GM18517 (cell line): ENCODE results near the gene FBXL16.

Experiments
- ATAC-seq: cut with Tn5 transposase; IDR thresholded peaks from one replicate; pipeline ENCODE4 v1.9.1; 2021; ENCODE audit warnings: mild to moderate bottlenecking, moderate library complexity; ENCODE audit not compliant: unreplicated experiment

The FBXL16 gene

DNA sequence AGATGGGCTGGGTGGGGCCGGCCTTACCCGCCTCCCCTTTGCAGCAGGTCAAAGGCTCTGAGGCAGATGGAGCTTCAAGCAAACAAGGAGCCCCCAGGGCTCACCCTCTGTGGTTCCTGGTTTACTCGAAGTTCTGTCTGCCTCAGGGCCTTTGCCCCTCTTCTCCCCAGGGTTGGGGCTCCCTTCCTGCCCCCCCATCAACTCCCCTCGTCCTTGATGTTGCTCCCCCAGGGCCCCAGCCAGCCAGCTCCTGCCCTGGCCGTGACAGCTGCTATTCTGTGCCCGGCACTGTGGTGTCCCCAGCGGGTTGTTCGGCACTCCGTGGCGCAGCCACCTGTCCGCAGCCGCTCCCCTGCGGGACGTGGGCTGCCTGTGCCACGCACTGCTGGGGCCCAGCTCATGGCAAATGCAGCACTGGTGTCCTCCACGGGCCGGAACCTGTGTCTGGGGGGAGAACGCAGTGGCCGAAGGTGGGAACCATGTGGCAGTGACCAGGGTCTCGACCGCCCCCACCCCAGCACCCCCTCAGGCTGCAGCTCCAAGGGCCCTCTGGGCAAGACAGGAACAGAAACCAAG is 5.0 kb upstream of the FBXL16 start:
- ATAC-seq: no peak

DNA sequence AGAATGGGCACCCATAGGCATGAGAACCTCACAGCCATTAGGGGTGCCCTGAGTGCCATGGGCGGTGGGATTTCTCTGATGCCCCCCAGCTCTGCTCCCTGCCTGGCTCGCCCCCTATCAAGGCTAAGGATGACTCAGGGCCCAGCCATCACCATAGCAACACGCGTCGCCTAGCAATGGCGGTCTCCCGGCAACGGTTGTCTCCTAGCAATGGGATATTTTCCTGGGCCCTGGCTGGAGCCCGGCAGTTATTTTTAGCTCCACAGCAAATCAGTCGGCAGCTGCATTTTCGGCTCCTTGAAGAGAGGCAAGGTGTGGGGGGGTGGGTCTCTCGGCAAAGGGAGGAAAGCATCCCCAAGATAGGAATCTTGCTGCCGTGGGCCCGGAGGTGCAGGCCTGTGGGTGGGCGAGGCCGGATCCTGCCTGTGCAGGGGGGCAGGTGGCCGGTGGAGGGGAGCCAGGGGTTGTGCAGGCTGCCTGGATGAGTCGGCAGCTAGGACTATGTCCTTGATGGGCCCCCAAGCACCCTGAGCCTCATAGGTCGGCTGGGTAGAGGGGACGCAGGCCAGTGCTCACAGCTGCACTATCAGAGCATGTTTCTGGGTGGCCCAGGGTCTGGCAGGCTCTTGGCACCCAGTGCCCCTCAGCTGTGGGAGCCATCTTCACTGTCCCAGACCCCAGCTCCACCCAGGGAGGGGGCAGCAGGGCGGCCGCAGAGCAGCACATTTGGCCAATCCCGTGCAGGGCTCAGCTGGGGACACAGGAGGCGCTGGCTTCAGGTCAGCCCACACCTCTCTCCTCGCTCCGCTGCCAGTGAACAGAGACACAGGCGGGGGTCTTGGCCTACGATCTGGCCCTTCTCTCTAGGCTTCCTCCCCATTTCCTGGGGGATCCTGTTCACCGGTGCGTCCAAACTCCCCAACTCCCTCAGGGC is 4.2 kb upstream of the FBXL16 start:
- ATAC-seq: no peak

DNA sequence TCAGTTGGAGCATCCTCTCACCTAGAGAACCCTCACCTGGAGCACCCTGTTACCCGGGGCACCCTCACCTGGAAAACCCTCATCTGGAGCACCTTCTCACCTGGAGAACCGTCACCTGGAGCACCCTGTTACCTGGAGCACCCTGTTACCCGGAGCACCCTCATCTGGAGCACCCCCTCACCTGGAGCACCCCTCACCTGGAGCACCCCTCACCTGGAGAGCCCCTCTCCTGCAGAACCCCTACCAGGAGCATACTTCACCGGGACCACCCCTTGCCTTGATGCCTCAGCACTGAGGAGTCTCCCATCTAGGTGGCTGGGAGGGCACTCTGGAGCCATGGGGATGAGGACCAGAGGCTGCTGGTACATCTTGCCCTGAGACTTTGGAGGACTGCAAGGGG is 3.4 kb upstream of the FBXL16 start:
- ATAC-seq: no peak

DNA sequence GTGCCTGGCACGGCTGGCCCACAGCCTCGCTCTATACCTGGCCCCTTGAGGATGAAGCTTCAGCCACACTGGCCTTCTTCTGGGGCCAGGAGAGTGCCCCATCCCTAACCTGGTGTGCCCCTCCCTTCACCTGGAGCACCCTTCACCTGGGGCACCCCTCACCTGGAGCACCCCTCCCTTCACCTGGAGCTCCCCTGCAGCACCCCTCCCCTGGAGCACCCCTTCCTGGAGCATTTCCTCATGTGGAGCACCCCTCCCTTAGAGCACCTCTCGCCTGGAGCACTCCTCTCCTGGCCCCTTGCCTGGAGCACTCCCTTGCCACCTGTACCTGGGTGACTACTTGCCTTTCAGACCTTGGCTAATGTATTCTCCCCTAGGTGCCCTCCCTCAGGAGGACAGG is 2.4 kb upstream of the FBXL16 start:
- no peak for ATAC-seq

DNA sequence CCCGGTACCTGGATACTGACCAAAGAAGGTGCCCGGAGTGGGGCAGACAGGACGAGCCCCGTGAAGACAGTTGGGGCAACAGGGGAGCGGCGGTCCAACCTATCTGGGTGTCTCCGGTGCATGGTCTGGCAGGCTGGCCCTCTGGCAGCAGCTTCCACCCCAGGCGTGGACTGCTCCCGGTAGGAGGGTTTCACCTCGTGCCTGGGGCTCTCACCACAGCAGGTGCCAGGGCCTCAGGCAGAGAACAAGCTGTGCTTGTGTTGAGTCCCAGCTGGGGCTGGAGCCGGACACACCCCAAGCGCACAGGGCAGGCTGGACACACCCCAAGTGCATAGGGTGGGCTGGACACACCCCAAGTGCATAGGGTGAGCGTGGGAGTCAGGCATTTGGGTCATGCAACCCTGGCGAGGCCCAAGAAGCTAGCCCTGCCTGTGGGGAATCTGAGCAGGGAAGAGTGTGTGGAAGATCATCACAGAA is 1.5 kb upstream of the FBXL16 start:
- ATAC-seq: no peak

DNA sequence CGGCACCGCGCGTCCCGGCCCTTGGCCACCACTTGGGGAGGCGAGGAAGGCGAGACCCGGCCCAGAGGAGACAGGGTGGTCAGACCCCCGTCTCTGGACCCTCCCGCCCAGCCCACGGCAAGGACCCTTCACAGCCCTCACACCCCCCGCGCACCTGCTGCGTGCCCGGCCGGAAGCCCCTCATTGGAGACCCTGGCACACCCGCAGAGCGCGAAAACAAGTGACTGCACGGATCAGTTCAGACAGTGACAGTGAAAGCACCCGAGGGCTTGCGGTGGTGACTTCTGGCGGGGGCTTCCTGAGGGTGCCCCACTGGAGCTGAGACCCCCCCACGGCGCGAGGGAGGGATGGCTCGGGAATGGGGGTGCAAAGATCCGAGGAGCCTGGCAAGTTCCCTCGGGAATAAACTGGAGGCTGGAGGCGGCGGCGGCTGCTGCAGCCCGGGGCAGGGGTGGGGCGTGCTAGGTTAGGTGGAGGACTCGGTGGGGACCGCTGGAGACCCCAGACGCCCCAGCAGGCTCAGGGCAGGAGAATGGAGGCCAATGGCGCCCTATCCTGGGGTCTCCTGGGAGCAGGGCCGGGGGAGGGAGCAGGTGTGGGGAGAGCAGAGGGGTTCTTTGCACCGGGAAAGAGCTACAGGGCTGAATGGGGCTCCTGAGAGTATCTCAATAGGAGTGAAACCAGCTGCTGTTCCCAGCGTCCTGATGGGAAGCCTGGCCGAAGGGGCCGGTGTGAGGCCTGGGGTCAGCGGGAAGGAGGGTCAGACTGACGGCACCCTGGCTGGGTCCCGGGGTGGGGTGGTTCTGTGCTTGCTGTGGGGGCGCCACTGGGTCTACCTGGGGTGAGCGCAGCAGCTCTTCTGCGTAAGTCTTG is 824 bp upstream of the FBXL16 start:
- ATAC-seq: no peak

DNA sequence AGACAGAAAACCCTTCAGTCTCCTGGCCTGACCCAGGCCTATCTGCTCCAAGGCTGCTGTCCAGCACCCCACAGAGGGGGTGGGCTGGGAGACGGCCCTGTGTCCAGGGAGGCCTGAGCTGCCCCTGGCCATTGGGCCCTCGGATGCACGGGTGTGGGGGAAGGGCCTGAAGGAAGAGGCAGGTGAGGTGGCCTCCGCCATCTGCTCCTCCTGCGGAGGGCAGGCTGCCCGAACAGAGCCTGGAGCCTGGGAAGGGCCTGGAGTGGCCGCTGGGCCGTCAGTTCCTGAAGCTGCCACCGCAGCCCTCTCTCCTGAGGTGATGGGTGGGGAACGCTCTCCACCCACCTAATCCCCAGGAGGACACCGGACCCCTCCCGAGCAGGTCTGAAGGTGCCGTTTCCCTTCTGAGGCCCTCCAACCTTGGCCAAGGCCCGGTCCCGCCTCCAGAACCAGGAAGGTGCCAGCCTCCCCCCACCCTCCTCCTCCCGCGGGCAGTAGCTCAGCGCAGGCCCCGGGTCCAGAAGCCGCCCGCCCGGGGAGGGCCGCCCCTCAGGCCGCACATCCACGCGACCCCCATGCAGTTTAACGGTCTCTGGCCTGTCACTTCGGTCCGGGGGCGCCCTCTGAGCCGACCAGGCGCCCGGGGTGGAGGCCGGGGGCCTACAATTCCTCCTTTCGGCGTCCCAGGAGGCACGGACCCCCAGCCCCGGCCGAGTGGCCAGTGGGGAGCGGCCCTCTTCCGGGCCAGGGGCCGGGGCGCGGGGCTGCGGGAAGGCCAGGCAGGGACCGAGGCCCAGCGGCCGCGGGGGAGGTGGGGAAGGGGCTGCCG is 835 bp downstream of the FBXL16 start:
- no peak for ATAC-seq

DNA sequence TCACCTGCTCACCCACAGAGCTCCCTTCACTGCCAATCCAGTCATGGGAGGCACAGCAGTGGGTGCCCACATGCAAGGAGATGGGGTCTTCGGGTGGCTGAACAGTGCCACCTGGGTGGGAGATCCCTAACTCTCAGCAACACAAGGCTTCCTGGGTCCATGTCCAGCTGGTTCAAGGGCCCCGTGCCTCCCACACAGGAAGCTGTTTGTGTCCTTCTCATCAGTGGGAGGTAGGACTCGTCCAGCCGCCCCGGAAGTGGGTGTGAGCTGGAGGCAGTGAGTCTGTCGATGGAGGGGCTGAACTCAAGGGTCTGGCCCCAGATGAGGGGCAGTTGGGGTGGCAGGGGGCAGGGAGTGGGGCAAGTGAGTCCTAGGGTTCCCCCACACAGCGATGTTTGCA is 1.6 kb downstream of the FBXL16 start:
- no peak for ATAC-seq

DNA sequence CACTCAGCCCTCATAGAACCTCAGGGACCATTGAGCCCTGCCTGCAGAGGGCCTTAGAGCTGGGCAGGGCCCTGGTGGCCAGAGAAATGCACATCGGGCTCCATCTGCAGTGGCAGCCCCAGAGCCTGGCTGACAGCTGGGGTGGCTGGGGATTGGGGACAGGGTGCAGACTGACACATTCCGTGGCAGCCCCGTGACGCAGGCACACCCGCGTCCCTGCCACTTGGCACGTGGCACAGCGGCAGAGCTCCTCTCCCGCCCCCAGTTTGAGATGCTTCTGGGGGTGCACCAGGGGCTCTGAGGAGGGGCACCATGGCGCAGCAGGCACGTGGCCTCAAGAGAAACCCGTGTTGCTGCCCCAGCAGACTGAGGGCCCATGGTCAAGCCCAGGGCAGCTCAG is 2.2 kb downstream of the FBXL16 start:
- ATAC-seq: no peak

DNA sequence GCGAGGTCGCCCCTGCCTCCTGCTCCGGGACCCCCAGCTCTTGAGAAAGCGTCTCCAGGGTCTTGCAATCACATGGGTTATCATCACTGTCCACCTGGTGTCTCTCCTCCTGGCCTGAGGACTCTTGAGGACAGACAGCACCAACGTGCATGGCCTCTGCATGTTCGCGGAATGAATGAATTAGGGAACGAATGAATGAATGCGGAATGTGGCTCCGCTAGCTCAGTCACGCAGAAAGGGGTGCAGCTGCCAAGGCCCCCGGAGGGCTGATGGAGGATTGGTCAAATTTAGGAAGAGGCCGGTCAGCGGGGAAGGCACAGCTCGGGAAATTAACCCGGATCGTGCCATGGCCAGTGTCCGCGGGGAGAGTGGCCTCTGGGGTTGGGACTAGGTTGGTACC is 3.3 kb downstream of the FBXL16 start:
- no peak for ATAC-seq

DNA sequence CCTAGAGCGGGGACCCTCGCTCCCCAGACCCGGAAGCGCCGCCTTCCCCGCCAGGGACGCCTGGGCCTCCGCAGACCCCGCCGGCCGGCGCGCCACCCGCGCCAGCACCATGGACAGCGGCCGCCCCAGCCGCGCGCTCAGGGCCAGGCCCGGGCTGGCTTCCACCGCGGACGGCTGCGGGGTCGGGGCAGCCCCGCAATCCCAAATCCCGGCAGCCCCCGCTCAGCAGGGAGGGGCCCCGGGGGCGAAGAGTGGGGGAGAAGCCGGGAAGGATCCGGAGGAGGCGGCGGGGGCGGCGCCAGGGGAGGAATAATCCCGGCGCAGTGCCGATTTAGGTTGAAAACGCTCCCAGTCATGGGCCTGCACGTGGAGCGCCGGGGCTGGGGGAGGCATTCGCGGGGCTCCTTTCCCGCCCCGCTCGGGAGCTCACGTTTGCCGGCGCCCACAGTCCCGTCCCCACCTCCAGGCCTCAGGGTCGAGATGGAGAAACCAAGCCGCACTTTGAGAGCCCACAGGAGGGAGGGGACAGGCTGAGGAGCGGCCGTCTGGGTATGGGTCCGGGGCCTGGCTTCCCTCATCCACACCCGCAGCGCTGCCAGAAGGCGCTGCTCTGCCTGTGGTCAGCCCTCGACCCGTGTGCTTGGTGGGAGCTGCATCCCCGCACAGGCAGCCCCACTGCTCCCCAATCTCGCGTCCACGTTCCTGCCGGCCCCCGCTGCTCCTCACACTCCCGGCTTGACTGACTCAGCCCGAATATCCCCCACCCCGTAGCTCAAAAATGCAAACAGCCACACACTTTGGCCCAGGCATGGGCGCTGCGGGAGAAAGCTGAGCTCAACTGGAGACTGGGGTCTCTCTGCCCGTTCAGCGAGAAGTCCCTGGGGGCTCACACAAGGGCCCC is 4.7 kb downstream of the FBXL16 start:
- no peak for ATAC-seq

DNA sequence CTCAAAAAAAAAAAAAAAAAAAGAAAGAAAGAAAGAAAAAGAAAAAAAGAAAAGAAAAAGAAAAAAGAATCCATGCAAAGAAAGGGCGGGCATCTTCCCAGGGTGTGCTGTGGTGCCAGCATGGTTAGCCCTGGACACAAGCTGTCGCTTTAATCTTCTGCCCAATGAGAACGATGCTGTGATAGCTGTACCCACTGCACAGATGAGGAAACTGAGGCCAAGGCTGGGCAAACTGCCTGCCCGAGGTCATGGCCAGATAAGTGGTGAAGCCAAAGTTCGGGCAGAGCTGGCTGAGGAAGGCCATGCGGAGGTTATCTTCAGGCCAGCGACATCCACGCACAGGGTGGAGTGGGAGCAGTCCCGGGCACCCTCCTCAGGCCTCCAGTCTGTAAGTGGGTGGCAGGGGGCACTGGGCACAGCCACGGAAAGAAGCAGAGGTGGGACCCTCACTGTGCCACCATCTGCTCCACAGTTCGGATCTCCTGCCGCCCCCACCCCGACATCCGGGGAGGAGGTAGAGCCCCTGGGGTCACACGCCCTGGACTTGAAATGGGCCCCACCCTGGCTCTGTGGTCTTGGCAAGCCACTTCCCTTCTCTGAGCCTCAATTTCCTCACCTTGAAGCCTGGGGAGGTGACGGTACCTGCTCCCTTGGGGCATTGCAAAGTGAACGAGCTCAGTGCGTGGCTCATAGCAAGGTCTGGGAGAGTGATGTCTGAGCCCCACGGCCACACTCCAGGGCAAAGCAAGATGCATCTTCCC is 6.5 kb downstream of the FBXL16 start:
- no peak for ATAC-seq

DNA sequence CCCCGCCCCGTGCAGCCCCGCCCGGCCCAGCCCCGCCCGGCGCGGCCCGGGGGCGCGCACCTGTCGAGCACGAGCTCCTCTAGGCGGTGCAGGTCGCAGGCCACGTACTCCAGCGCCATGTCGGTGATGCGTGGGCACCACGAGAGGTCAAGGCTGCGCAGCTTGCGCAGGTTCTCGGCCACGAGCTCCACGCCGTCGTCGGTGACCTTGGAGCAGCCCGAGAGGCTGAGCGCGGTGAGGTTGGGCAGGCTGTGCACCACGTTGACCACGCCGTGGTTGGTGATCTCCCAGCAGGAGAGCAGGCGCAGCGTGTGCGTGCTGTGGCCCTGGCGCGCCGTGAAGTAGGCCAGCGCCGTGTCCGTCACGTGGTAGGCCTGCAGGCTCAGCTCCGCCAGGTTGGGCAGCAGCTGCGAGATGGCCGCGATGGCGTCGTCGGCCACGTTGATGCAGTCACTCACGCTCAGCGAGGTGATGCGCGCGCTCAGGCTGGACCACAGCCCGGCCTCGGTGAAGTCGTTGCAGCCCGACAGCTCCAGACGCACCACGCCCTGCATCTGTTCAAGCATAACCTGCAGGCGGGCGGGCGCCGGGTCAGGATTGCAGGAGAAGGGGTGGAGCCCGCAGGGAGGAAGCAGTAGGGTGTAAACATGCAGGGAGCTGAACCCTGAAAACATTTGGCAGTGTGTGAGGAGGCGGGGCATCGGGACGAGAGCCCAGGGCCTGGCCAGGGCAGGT is 10.1 kb downstream of the FBXL16 start:
- no peak for ATAC-seq

DNA sequence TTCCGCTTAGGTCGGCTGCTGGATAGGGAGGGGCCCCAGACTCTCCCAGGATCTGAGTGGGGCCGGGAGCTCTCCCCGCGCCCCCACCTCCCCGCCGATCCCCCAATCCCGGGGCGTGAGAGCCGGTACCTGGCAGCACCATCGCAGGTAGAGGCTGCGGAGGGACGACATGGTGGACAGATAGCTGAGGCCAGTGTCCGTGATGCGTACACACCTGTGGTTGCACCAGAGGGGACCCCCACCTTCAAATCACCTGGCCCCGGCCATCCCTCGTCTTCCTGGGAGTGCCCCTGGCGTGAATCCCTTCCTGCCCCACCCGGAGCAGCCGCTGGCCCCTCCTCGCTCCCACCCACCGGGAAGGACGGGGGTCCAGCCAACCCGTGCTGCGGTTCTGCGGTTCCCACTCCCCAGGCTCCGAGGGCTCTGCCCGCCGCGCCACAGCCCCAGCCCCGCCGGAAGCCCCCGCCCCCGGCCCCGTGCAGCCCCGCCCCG is 10.7 kb downstream of the FBXL16 start:
- no peak for ATAC-seq

DNA sequence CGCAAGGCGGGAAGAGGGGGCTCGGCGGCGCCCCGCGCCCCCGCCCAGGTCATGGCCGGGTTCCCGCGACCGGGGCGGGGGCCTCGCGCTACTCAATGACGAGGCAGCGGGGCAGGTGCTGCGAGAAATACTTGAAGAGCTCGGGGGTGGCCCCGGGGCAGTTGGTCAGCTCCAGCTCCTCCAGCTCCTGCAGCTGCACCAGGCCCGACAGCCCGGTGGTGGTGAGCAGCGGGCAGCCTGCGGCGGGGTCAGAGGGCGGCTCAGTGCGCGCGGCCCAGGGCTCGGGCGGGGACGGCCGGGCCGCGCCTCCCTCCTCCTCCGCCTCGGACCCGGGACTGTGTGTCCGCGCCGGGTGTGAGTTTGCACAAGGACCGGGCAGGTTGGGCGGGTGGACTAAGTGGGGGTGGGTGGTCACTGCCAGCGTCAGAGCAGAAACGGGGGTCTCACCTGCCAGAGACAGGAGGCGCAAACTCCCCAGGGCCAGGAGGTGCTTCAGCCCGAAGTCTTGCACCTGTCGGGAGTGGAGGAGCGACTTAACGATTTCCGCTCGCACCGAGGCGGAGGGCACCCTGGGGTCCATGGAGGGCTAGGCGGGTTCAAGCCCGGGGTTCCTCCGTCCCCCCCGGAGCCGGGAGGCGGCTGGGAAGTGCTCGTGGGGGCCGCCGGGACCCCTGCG is 11.3 kb downstream of the FBXL16 start:
- ATAC-seq: no peak

DNA sequence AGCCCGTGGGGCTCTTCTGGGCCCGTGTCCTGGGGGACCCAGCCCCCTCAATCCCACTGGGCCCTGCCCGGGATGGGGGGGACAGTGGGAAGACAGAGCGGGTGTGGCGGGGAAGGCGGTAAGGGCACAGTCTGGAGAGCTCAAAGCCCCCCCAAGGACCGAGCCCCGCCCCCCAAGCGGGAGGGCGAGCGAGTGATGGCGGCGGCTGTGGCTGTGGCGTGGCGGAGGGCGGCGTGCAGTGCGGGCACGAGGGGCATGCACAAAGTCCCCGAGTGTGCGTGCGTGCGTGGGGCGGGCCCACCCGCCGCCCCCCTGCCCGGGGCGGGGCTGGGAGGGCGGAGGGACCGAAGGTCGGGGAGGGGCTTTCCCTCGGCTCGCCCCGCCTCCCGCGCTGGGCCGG is 11.8 kb downstream of the FBXL16 start:
- ATAC-seq: no peak

DNA sequence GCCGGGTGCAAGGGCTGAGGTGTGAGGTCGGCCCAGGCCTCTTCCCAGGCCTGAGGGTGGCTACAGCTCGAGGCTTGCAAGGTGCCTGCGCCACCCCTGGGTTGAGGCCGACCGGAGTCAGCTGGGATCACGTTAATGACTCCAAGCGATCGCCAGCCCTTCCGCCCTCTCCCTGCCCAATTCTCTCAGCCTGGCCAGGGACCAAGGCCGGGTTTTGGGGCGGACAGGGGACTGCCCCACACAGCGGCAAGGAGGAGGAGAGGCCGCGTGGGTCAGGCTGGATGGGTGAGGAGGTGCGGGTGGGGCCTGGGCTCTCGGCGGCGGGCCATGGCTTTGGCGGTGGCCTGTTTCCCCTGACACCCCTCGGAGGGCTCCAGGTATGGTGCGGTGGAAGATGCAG is 12.2 kb downstream of the FBXL16 start:
- no peak for ATAC-seq
